Stomach (tissue), 9 donors: ENCODE results near the gene BAIAP2L1. TPM values are rescaled to one million over a fixed set of nuclear protein-coding genes. Genes with fewer than 3 reads are reported as not detected.
"Not testable (repeated sequence)": the region's sequence is repeated elsewhere in the genome, so short reads cannot be mapped to it uniquely, and the experiment has no call there.

Experiments
- DNase-seq, 2 donors: peaks; one replicate each; pipeline versions ENCODE4 v3.0.0 to v3.0.0-alpha.2; 2013 to 2019
- H3K27ac ChIP-seq, 5 donors: fragments of 200-600 bp in 4 of 5; sonication (generic) in 4 of 5; one replicate each; pipeline ENCODE4 v1.5.1; 2013 to 2019; ENCODE audit warnings: mild to moderate bottlenecking in 1 of 5, moderate library complexity in 1 of 5
- H3K27me3 ChIP-seq, 3 donors: fragments of 200-600 bp; sonication (generic); one replicate each; pipeline ENCODE4 v1.5.1; 2017 to 2019; ENCODE audit warnings: mixed run types in 1 of 3
- H3K36me3 ChIP-seq, 4 donors: fragments of 200-600 bp; sonication (generic); 1 replicate in 3 of 4; 2 replicates in 1 of 4; pipeline ENCODE4 v1.5.1; 2016 to 2019
- H3K4me1 ChIP-seq, 4 donors: fragments of 200-600 bp; sonication (generic); one replicate each; pipeline ENCODE4 v1.5.1; 2016 to 2019
- H3K4me3 ChIP-seq, 4 donors: fragments of 200-600 bp; sonication (generic) in 3 of 4; one replicate each; pipeline ENCODE4 v1.5.1; 2016 to 2019; ENCODE audit warnings: mild to moderate bottlenecking in 1 of 4
- H3K9me3 ChIP-seq, 4 donors: fragments of 200-600 bp; sonication (generic); one replicate each; pipeline ENCODE4 v1.5.1; 2016 to 2019
- CTCF ChIP-seq, 7 experiments: fragments of 450-650 bp in 4 of 7; fragments of 200-600 bp in 3 of 7; sonication (generic) in 3 of 7; IDR thresholded peaks; one replicate each; pipeline ENCODE4 v1.5.1; 2016 to 2019; ENCODE audit warnings: antibody characterized with exemption in 7 of 7, control low read depth in 2 of 7, mild to moderate bottlenecking in 1 of 7
- EP300 ChIP-seq: sonication (generic); formaldehyde crosslinking; IDR thresholded peaks from one replicate; pipeline ENCODE4 v1.6.1; 2017; ENCODE audit warnings: antibody characterized with exemption
- POLR2A ChIP-seq, 4 donors: fragments of 450-650 bp; IDR thresholded peaks; one replicate each; pipeline ENCODE4 v1.6.1; 2016; ENCODE audit warnings: antibody characterized with exemption in 4 of 4, control low read depth in 2 of 4, mild to moderate bottlenecking in 1 of 4, moderate library complexity in 1 of 4
- POLR2AphosphoS5 ChIP-seq, 3 donors: sonication (generic); formaldehyde crosslinking; IDR thresholded peaks; one replicate each; pipeline ENCODE4 v1.6.1; 2016; ENCODE audit warnings: antibody characterized with exemption in 3 of 3
- WGBS, 5 donors: extraction: QIAGEN DNeasy Blood & Tissue Kit in 3 of 5; methylation state at CpG; one replicate each; pipeline versions ENCODE4 v1.1.5 to v1.1.7; 2013 to 2018; 5-methylcytosine and 5-hydroxymethylcytosine counted together
- intact Hi-C: fragments of 100-400 bp; cut with DNase I; formaldehyde crosslinking; loops from one replicate; pipeline ENCODE4 v1.15.1; 2023; ENCODE audit warnings: low total_unique reads
- polyA plus RNA-seq, 3 donors: library from polyadenylated mRNA; stranded (reverse); fragments of 200-250 nt; gene quantifications; one replicate each; pipeline ENCODE4 v1.2.3, GENCODE V29; 2013
- total RNA-seq, 5 donors: library from RNA; depleted of rRNA; stranded (reverse); fragments of >200 nt; gene quantifications; one replicate each; pipeline versions ENCODE4 v1.1.0 to v1.2.3, GENCODE V29; 2014 to 2016
- donor health status: healthy with polysubstance abuse.
- donor health status: Bipolar disorder and iron deficiency.
- donor health status: healthy.

BAIAP2L1 gene
- total and polyA plus RNA-seq, 8 donors, result 20.6 to 78.2 (median 50.0) TPM

GRCh38 chr7:98418636-98419315 lies 17.9 kb upstream of the BAIAP2L1 start:
- TF ChIP-seq POLR2AphosphoS5 (IDR thresholded peaks at IDR 0.05) (peak in 2 of 3 donors; percentile 77 to 79), POLR2A (IDR thresholded peaks at IDR 0.05) (no peak)
- DNase-seq, result peak; percentile 84 to 94
- Histone ChIP-seq H3K36me3 (no peaks in the 10 kb centered on the region), H3K4me3 (no peak overlapping the region), H3K27ac (peak overlapping the region; percentile 81 to 92 (median 86)), H3K4me1 (peaks cover 14 to 25% (median 15%) of the 10 kb centered on the region in 4 donors), H3K9me3 (no peaks in the 10 kb centered on the region), H3K27me3 (peaks cover 0 to 19% (median 0%) of the 10 kb centered on the region in 3 donors)
- intact Hi-C loops, result no loop called here
- WGBS, 5 donors, result 31 to 48% (median 40%) methylated on average over 6 to 7 of the region's 7 CpGs

GRCh38 chr7:98418271-98418635 lies 17.4 kb upstream of the BAIAP2L1 start:
- peak overlapping the region; percentile 81 to 92 (median 86) for H3K27ac ChIP-seq

GRCh38 chr7:98417604-98418270 lies 16.8 kb upstream of the BAIAP2L1 start:
- intact Hi-C loops, H3K9me3 ChIP-seq, H3K36me3 ChIP-seq, H3K4me3 ChIP-seq: not testable (repeated sequence)
- peak; percentile 61 to 90 for DNase-seq
- Histone ChIP-seq H3K27ac (peak overlapping the region; percentile 81 to 92 (median 86)), H3K27me3 (peaks cover 0 to 19% (median 0%) of the 10 kb centered on the region in 3 donors), H3K4me1 (peaks cover 14 to 25% (median 15%) of the 10 kb centered on the region in 4 donors)
- 54 to 65% (median 62%) methylated on average over 12 of the region's 12 CpGs for whole genome bisulfite sequencing, 5 donors

More at GRCh38 chr7:98418271-98418635, 17.4 kb upstream of the BAIAP2L1 start:
- Histone ChIP-seq H3K4me1 (peaks cover 14 to 25% (median 15%) of the 10 kb centered on the region in 4 donors), H3K36me3 (no peaks in the 10 kb centered on the region), H3K27me3 (peaks cover 0 to 19% (median 0%) of the 10 kb centered on the region in 3 donors), H3K4me3 (no peak overlapping the region), H3K9me3 (no peaks in the 10 kb centered on the region)
- TF ChIP-seq CTCF (IDR thresholded peaks at IDR 0.05) (peak in 1 of 7 experiments; percentile 9), EP300 (no peak)
- DNase-seq, result no peak
- 91 to 96% (median 92%) methylated on average over 6 to 7 of the region's 7 CpGs for WGBS, 5 donors
- intact Hi-C loops, result no loop called here

GRCh38 chr7:98414205-98414900 lies 13.5 kb upstream of the BAIAP2L1 start:
- H3K36me3 ChIP-seq, result no peaks in the 10 kb centered on the region
- no peak overlapping the region for H3K4me3 ChIP-seq
- no peaks in the 10 kb centered on the region for H3K9me3 ChIP-seq
- intact Hi-C loops, result no loop called here
- TF ChIP-seq CTCF (IDR thresholded peaks at IDR 0.05), result no peak
- no peak for DNase-seq
- H3K27ac ChIP-seq, result no peak overlapping the region
- 89 to 93% (median 90%) methylated on average over 6 of the region's 6 CpGs for WGBS, 5 donors
- H3K27me3 ChIP-seq, result peaks cover 0 to 8% (median 0%) of the 10 kb centered on the region in 3 donors
- H3K4me1 ChIP-seq, result peaks cover 12 to 25% (median 19%) of the 10 kb centered on the region in 4 donors

GRCh38 chr7:98413655-98414054 lies 12.8 kb upstream of the BAIAP2L1 start:
- H3K9me3 ChIP-seq, H3K27ac ChIP-seq, H3K4me3 ChIP-seq, DNase-seq, H3K36me3 ChIP-seq, intact Hi-C loops, H3K27me3 ChIP-seq: not testable (repeated sequence)
- peaks cover 12 to 23% (median 15%) of the 10 kb centered on the region in 4 donors for H3K4me1 ChIP-seq
- WGBS, 5 donors, result 86 to 90% (median 89%) methylated on average over 6 of the region's 6 CpGs
